ENCODE results near the gene COA1.

Gene COA1

DNA sequence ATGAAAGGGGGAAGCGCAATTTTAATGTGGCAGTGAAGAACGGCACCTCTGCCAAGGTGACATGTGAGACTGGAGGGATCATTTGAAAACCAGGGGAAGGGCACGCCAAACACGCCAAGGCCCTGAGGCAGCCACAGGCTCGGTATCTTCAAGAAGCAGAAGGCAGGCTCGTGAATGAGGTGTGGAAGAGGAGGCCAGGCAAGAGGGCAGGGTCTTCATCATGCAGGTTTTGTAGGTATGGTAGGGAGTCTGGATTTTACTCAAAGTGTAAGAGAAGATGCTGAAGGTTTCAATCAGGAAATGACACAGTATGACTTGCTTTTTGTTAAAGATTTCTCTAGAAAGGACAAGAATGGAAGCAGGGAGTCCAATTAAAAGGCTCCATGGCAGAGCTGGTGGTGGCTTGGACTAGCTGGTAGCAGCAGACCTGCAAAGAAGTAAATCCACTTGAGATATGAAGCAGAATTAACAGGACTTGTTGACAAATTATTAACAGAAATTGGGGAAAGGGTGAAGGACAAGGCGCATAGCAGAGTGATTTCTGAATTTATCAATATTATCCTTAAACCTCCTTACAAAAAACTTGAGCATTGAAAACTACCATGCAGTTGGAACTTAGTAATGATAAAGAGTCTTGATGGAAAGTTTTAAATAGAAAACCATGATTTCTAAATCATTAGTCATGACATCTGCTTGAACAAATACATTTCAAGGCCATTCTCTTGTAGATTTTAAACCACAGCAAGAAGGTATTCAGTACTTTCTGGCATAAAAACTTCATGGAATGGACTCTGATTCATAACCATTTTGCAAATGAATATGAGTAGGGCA is 70.4 kb downstream of the COA1 start:
- in situ Hi-C loops (cut with HindIII; ENCODE audit: low sequenced_read_pairs), result no loop called here

DNA sequence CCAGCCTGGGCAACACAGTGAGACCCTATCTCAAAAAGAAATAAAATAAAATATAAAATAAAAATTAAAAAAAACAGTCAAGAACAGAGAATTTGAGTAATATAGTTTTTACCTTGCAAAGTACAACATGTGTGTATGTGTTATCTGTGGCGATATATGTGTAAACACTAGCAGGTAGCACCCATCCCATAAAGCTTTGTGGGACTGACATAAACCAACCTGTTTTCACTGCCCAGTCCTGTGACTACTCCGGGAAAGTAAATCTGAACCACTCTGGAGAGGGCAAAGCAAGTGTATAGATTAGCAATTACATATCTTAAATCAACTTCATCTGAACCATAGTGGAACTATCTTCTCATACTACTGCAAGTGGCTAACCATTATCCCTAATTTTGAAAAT is 72.3 kb downstream of the COA1 start:
- in situ Hi-C loops (cut with HindIII; ENCODE audit: low sequenced_read_pairs), result no loop called here

DNA sequence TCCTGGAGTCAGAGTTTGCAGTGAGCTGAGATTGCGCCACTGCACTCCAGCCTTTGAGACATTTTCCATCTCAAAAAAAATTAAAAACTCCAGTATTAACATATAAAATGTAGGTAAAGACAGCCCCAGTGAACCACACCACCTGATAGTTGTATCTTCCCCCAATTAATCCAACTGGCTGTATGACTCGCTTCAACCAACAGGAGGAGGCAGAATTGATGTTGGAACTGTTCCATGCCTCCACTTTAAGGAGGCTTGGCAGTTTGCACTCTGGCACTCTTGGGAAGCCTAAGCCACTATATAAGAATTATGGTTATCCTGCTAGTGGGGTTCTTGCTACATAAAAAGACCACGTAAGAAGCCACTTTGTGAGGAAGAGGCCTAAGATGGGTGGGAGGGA is 73.7 kb downstream of the COA1 start:
- in situ Hi-C loops (cut with HindIII; ENCODE audit: low sequenced_read_pairs), result no loop called here

DNA sequence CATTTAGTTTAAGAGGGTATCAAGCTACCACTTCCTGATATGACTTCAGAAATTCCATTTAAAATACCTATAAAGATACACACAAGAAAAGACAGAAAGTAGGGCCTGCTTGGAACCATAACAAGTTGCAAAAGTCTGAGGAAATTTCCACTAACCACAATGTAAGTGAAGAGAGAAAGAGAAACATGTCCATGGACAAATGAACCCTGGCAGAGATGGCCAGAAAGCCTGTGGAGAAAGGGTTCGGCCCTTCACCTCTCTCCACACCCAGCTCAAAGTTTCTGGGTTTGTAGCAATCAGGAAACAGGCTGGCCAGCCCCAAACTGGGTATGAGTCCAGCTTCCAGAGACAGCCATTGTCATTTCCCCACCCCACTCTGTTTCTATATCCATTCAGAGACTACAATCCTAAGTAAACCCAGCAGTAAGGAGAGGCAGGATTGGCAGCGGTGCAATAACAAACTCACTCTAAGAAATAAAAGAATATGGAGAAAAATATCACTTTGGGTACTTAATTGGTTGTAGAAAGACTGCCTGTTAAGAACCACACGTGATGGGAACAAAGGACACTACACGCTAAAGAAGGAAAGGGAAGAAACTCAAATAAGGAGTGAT is 75.3 kb downstream of the COA1 start:
- in situ Hi-C loops (cut with HindIII; ENCODE audit: low sequenced_read_pairs), result no loop called here

DNA sequence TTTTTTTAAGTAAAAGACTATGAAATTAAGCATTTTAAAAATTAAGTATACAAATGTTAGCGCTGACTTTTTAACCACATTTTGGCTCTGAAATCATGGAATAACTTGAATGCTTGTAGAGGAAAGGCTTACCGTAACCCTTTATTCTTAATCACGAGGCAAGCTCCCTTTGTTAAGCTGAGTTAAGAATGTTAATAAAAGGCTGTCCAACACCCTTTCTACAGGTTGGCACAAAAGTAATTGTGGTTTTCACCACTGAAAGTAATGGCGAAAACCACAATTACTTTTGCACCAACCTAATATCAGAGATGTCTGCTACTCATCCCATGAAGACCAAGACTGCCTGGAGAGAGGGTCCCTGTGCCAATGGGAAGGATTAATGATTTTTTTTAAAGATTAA is 75.9 kb downstream of the COA1 start:
- in situ Hi-C loops (cut with HindIII; ENCODE audit: low sequenced_read_pairs), result no loop called here

DNA sequence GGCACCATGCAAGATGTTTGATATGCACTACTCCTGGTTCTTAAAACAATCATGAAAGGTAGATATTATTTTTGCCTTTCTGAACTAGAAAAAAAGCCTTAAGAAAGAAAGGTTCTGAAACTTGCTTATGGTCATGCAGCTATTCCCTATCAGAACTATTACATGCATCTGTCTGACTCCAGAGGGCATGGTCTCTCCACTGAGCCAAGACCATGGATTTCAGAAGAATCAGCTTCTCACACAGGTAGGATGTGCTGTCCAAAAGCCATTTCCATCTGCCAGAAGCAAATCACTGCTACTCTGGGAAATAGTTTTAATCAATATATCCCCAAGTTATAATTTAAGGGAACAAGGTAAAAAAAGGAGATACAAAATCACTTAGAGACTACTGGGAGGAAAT is 77.0 kb downstream of the COA1 start:
- in situ Hi-C loops (cut with HindIII; ENCODE audit: low sequenced_read_pairs), result no loop called here

DNA sequence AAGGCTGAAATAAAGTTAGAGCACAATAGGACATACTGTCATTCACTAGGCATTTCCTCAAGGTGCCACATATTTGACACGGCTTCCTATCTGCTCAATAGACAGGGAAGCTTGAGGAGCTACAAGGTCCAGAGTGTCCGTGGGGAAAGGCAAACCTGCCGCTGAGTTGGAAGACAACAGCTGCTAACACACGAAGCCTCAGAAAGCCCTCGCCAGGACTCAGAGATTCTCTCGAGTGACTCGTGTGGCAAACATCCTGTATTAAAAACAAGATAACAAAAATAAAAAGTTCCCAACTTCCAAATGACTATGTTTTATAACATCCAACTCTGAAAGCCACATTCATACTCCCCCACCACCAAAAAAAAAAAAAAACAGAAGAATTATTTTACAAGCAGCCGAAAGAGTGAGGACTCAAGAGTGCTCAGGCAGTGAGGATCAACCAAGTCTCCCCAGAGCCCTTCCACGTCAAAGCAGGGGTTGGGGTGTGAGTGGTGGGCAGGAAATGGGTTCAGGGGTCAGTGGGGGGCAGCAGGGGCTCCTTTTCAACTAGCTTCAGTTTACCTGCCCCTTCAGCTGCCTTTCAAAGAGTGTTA is 78.8 kb downstream of the COA1 start:
- in situ Hi-C loops (cut with HindIII; ENCODE audit: low sequenced_read_pairs), result no loop called here

DNA sequence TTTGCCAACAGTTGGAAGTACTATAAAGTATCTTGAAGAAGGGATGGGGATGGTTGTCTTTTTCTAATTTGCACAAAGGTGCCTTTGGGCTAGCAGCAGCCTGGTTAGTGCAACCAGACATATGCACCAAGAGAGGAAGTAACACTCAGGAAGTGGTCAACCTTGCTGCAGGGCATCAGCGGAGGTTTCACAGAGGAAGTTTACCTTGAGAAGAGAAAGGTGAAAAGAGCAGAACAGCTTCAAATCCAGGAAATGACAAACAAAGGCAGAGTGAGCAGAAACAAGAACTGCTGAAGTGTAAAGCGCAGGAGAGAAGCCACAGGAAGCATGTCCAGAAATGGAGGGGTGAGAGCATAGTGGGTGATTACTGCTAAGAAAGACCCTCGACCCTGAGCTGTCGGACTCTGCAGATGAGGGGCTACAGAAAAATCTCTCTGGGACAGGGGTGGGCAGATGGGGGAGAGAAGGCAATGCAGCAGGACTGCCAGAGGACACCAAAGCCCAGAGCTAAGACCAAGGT is 79.5 kb downstream of the COA1 start:
- in situ Hi-C loops (cut with HindIII; ENCODE audit: low sequenced_read_pairs), result no loop called here

DNA sequence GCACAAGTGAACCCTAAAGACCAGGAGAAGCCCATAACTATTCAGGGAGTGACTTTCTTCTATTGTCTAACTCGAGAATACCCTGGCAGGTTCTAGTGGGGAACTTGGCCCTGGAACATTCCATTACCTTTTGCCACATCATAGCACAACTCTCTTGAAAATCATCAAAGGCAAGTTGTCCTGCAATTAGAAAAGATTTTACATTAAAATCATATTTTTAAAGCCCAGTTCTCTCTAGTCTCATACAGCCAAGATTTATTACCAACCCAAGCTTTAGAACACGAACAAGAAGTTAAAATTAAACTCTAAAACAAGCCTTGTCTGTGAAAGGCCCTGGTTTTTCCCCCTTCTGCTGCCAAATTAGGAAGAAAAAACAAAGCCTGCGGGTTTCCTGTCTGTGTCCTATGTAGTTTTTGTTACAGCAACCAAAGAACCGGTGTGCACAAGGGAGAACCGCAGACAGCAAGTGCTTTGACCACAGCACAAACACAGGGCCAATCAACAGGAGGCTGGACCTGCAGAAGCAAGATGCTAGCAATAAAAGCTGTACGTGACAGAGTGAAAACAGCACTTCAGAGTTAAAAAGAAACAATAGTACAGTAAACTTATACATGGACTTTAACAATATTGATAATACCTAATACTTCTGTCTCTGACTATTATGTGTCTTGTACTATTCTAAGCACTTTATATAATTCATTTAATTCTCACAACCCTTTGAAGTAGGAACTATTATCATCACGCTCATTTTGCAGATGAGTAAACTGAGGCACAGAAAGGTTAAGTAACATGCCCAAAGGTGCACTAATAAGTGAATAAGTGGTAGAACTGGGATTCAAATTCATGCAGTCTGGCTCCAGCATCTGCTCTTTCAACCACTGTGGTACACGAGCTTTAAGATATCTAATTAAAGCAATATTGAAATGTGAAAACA is 80.6 kb downstream of the COA1 start:
- in situ Hi-C loops (cut with HindIII; ENCODE audit: low sequenced_read_pairs), result no loop called here

DNA sequence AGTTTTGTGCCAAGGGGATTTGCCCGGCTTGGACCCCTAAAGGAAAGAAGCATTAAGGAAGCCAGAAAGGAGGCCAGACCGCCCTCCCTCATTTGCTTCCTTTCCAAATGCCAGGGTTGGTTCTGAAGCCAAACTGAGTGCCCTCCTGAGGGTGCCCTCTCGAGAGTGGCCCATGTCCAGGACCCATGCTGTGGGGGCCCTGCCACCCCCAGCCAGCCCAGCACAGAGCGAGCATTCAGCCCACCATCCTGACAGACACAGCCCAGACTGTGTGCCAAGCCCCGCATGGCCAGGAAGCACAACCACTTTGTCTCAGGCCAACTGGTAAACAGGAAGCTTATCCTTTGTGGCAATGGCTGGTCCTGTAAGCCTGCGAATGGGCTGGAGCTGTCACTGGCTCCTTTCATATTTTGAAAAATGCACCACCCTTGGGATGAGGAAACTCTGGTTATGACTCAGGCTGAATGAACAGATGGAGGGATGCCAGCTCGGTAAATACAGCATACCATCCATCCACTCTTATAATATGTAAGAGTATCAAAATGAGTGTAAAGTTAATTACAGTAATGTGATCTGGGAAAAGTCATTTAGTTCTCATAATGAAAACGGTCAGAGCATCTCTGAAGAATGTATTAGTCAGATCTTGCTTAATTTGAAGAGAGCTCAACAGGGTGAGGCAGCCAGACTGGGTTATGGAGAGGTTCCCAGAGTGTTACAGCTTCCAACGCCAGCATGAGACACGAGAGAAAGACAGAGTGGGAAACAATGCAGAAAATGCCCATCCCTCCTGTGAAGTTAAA is 81.5 kb downstream of the COA1 start:
- in situ Hi-C loops (cut with HindIII; ENCODE audit: low sequenced_read_pairs), result no loop called here

DNA sequence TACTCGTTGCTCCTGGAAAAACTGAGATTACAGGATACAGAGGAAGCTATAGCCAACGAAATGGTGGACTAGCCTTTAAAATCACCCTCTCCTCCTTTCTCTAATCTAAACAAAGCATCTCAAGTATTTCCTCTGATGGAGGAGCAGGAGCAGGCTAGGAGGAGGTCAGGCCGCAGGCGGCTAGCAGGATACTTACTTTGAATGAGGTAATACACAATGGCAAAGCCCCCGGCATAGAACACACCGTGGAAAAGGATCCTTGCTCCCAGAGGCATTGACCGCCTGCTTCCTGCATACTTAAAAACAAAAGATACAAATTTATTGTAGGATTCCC is 82.0 kb downstream of the COA1 start:
- in situ Hi-C loops (cut with HindIII; ENCODE audit: low sequenced_read_pairs), result no loop called here

DNA sequence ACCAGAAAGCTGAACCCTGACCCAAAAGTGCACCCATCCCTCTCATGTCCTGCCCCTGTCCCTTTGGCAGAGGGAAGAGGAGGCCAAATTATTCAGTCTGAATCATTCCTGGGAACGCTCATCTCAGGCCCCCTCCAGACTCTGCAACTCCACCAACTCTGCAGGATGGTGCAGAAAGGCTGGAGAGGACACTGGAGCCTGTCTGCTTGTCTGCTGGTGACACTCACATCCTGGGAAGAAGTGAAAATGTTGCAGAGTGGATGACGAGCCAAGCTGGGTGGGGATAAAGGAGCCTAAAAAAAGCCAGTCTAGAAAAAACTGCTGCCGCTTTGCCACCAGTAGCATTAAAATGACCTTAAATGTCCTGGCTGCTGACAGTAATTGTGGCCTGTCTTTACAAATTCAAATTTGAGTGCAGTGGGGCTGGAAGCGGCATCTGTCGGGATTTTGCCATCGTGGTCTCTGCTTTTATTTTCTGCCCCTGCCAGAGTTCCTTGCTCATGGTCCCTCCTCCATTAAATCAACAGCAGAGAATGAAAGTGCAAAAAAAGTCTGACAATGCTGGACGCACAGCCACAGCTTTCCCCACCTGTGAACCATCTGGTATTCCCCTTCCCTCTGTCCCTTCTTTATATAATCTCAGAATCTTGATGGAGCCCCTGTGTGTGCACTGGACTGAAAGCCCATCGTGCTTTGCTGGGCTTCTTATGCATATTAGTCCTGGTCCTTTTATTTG is 82.6 kb downstream of the COA1 start:
- in situ Hi-C loops (cut with HindIII; ENCODE audit: low sequenced_read_pairs), result no loop called here

DNA sequence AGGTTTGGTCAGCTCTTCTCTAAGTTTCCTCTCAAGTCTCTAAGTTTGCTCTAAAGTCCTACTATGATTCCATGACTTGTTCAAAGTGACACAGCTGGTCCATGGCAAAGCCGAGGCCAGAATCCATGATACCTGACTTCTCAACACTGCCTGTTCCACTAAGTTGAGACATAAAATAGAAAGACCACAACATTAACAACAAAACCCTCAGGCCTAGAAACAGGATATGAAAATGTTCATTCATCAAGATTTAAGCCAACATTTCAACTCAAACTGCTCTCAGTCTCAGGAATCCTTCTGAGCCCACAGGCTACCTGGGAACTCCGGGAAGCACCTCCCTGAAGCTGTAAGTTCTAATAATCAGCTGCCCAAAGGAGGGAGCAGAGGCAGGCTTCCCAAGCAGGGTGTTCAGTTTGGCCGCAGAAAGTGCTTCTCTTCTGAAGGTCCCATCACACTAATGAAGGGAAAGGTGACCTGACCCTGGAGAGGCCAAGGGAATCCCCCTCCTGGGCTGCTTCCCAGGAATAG is 83.6 kb downstream of the COA1 start:
- in situ Hi-C loops (cut with HindIII; ENCODE audit: low sequenced_read_pairs), result no loop called here

DNA sequence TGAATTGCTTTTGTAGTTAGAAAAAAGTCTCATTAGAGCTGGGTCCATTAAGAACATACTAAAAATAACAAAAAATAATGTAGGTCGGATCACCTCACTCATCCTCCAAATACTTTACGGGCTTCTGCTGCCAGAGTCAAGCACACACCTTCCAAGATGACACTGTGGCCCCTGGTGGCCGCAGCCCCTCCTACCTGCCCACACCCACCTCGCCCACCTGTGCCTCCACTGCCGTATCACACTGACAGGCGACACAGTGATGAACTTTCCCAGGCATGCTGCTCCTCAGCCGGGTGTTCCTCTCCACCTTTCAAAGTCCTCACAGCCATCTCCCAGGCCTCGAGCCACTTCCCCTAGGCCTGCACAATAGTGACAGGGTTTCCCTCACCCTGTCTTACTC is 85.5 kb downstream of the COA1 start:
- in situ Hi-C loops (cut with HindIII; ENCODE audit: low sequenced_read_pairs), result no loop called here

DNA sequence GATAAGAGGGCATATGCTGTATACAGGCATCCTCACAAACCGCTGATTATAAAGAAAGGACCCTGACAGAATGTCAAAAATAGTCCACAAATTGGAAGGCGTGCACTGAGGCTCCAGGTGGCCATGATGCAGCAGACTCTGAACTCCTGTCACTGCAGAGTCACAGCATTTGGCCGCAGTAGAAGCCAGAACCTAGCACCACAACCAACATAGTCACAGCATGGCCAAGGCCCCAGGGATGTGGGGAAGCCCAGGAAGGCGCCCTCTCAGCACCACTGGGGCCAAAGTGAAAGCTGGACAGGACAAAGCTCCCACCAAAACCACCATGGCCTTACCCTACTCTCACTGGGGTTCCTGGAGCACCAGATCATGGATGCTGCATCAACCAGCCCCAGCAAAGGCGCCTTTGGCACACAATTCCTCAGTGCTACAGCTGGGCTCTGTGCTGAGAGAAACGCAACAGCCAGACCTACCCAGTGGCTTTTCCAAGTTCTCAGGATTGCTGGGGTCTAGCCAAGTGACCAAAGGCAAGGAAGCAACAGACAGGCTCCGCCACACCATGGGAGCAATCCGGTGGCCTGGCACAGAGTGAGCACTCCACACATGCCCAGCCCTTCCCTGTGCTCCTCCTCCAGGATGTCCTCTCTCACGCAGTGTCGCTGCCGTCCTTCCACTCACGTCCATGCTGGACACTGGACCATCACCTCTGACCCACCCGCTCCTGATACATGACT is 86.3 kb downstream of the COA1 start:
- in situ Hi-C loops (cut with HindIII; ENCODE audit: low sequenced_read_pairs), result no loop called here

DNA sequence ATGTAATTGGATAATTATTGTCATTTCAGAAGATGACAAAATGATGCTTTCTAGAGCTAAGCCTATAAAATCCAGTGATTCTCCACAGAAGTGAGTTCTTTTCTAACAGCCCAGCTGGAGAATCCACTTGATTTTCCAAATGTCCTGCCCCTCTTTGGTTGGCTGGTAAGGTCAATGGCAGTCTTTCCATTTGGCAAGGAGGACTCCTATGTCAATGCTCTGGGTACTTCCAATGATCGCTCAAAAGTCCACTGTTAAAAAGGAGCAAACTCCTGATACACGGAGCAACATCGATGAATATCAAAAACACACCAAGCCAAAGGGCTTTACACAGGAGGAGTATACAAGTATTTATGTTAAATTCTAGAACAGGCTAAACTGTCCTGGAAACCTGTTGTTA is 88.6 kb downstream of the COA1 start:
- in situ Hi-C loops (cut with HindIII; ENCODE audit: low sequenced_read_pairs), result no loop called here

DNA sequence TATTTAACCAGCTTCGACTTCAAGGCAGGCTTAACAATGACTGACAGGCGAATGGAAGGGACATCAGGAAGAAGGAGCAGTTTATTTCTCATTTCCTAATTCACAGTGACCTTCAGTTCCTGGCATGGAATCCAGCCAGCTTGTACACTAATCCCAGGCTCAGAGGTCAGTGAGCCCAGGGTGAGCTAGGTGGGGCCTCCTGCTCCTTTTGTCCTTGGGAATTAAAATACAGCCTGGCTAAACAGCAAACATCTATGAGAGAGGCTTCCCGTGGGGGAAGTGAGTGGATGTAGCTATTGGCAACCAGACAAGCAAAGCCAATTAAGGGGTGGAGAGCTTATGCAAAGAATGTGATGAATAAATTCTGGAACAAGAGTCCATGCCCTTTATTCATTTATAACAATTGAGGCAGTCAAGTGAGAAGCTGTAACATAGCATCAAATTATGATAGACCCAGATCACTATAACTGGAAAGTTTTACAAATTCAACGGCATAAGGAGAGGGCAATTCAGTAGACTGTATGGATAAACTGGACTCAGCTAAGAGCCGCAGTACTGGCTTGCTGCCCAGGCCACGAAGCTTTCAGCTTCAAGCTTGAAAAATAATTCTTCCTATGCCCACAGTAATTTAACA is 89.3 kb downstream of the COA1 start:
- in situ Hi-C loops (cut with HindIII; ENCODE audit: low sequenced_read_pairs), result no loop called here

DNA sequence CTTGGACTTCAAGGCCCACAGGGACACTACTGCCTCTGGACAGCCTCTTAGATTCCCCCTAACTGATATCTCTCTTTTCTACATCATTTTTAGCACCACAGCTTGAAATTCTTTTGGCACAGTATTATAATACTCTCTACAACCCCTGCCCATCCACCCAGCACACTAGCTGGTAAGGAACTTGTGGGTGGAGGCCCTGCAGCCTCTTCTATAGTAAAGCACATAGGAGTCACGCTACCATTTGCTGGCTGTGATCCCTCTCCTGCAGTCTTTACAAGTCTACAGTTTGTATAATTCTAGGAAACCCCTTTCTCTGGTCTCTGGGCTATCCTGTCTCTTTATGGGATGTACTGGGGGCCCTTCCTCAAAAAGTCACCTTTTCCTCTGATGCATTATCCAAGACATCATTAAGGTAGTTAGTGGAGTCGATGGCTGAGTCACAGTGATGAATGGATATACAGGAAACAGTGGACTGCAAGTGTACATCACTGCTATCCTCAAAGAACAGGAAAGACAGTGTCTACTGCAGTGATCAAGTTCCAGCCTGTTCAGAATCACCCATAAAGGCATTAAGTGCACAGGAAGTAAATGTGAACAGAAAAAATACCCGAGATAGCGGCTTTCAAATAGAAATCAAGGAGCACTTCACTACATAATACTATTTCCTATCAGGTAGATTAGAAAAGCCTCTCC is 92.1 kb downstream of the COA1 start:
- in situ Hi-C loops (cut with HindIII; ENCODE audit: low sequenced_read_pairs), result no loop called here
